Activated CD8-positive, alpha-beta memory T cell treated with anti-CD3 and anti-CD28 coated beads for 4 hours (primary cell): ENCODE measurements around the gene SLC25A33.

ENCODE experiments used
- DNase-seq, 2 donors: peaks; one replicate each; pipeline ENCODE4 v3.0.0-alpha.2; 2020; ENCODE audit warnings: low read depth in 2 of 2

SLC25A33 gene

GRCh38 chr1:9600861-9601834, 61.9 kb downstream of the SLC25A33 start:
- no peak for DNase-seq

GRCh38 chr1:9601942-9602793, 62.9 kb downstream of the SLC25A33 start:
- no peak for DNase-seq

GRCh38 chr1:9602794-9603167, 63.5 kb downstream of the SLC25A33 start:
- no peak for DNase-seq

GRCh38 chr1:9603307-9603706, 64.0 kb downstream of the SLC25A33 start:
- no peak for DNase-seq

- no peak for DNase-seq
Observed at GRCh38 chr1:9603766-9604753, 64.8 kb downstream of the SLC25A33 start.

- DNase-seq, result no peak
Observed at GRCh38 chr1:9604836-9605235, 65.6 kb downstream of the SLC25A33 start.

- no peak for DNase-seq
Observed at GRCh38 chr1:9605946-9606455, 66.7 kb downstream of the SLC25A33 start.

GRCh38 chr1:9606458-9606857, 67.2 kb downstream of the SLC25A33 start:
- no peak for DNase-seq

GRCh38 chr1:9606948-9607347, 67.7 kb downstream of the SLC25A33 start:
- DNase-seq, result no peak

- DNase-seq, result no peak
Observed at GRCh38 chr1:9607352-9607751, 68.1 kb downstream of the SLC25A33 start.

- DNase-seq, result no peak
Observed at GRCh38 chr1:9609998-9610397, 70.7 kb downstream of the SLC25A33 start.

- DNase-seq, result no peak
Observed at GRCh38 chr1:9610548-9610947, 71.3 kb downstream of the SLC25A33 start.

GRCh38 chr1:9611716-9612115, 72.5 kb downstream of the SLC25A33 start:
- no peak for DNase-seq

- DNase-seq, result no peak
Observed at GRCh38 chr1:9612162-9612845, 73.0 kb downstream of the SLC25A33 start.

- no peak for DNase-seq
Observed at GRCh38 chr1:9612871-9613624, 73.8 kb downstream of the SLC25A33 start.

- no peak for DNase-seq
Observed at GRCh38 chr1:9613625-9614299, 74.5 kb downstream of the SLC25A33 start.

- no peak for DNase-seq
Observed at GRCh38 chr1:9615316-9616063, 76.2 kb downstream of the SLC25A33 start.

- DNase-seq, result no peak
Observed at GRCh38 chr1:9618909-9619679, 79.8 kb downstream of the SLC25A33 start.
